ENCODE measurements around the gene C9orf40.

DNA sequence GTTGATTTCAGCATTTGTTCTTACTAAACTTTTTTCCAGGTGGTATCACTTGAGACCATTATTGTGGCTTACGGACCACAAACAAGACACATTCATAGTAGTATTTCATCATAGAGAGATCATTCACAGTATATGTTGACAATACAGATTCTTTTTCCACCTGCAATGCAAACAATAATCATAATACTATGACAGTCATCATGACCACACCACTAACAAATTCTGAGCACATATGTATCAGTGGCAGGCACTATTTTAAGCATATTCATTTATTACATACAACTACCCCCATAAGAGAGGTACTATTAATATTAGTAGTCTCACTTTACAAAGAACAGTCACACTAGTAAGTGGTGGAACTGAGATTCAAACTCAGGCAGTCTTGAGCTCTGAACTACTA is 31.0 kb upstream of the C9orf40 start:
- TF ChIP-seq, protein P1, sequence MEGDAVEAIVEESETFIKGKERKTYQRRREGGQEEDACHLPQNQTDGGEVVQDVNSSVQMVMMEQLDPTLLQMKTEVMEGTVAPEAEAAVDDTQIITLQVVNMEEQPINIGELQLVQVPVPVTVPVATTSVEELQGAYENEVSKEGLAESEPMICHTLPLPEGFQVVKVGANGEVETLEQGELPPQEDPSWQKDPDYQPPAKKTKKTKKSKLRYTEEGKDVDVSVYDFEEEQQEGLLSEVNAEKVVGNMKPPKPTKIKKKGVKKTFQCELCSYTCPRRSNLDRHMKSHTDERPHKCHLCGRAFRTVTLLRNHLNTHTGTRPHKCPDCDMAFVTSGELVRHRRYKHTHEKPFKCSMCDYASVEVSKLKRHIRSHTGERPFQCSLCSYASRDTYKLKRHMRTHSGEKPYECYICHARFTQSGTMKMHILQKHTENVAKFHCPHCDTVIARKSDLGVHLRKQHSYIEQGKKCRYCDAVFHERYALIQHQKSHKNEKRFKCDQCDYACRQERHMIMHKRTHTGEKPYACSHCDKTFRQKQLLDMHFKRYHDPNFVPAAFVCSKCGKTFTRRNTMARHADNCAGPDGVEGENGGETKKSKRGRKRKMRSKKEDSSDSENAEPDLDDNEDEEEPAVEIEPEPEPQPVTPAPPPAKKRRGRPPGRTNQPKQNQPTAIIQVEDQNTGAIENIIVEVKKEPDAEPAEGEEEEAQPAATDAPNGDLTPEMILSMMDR (IDR thresholded peaks at IDR 0.05 in 2 of 3, conservative IDR thresholded peaks at IDR 0.05 in 1 of 3; ENCODE audit: borderline replicate concordance in 1 of 3, insufficient read depth in 1 of 3, low read depth in 2 of 3, low read length in 2 of 3) = no peak
- no peak for TF ChIP-seq RAD21 (IDR thresholded peaks at IDR 0.05; ENCODE audit: low read depth)
- TF ChIP-seq, protein P2, sequence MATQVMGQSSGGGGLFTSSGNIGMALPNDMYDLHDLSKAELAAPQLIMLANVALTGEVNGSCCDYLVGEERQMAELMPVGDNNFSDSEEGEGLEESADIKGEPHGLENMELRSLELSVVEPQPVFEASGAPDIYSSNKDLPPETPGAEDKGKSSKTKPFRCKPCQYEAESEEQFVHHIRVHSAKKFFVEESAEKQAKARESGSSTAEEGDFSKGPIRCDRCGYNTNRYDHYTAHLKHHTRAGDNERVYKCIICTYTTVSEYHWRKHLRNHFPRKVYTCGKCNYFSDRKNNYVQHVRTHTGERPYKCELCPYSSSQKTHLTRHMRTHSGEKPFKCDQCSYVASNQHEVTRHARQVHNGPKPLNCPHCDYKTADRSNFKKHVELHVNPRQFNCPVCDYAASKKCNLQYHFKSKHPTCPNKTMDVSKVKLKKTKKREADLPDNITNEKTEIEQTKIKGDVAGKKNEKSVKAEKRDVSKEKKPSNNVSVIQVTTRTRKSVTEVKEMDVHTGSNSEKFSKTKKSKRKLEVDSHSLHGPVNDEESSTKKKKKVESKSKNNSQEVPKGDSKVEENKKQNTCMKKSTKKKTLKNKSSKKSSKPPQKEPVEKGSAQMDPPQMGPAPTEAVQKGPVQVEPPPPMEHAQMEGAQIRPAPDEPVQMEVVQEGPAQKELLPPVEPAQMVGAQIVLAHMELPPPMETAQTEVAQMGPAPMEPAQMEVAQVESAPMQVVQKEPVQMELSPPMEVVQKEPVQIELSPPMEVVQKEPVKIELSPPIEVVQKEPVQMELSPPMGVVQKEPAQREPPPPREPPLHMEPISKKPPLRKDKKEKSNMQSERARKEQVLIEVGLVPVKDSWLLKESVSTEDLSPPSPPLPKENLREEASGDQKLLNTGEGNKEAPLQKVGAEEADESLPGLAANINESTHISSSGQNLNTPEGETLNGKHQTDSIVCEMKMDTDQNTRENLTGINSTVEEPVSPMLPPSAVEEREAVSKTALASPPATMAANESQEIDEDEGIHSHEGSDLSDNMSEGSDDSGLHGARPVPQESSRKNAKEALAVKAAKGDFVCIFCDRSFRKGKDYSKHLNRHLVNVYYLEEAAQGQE (IDR thresholded peaks at IDR 0.05; ENCODE audit: low read depth) = no peak
- TF ChIP-seq FOSL1 (IDR thresholded peaks at IDR 0.05; ENCODE audit: low read depth) = no peak
- no peak for TF ChIP-seq POLR2A (IDR thresholded peaks at IDR 0.05; ENCODE audit: borderline replicate concordance, extremely low read depth, insufficient read depth, insufficient read length)
- TF ChIP-seq, protein P3, sequence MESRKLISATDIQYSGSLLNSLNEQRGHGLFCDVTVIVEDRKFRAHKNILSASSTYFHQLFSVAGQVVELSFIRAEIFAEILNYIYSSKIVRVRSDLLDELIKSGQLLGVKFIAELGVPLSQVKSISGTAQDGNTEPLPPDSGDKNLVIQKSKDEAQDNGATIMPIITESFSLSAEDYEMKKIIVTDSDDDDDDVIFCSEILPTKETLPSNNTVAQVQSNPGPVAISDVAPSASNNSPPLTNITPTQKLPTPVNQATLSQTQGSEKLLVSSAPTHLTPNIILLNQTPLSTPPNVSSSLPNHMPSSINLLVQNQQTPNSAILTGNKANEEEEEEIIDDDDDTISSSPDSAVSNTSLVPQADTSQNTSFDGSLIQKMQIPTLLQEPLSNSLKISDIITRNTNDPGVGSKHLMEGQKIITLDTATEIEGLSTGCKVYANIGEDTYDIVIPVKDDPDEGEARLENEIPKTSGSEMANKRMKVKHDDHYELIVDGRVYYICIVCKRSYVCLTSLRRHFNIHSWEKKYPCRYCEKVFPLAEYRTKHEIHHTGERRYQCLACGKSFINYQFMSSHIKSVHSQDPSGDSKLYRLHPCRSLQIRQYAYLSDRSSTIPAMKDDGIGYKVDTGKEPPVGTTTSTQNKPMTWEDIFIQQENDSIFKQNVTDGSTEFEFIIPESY (IDR thresholded peaks at IDR 0.05; ENCODE audit: extremely low read depth, insufficient replicate concordance, low read length) = no peak
- no peak for TF ChIP-seq POLR2AphosphoS5 (IDR thresholded peaks at IDR 0.05; ENCODE audit: low read depth, low read length)
- TF ChIP-seq, protein P4, sequence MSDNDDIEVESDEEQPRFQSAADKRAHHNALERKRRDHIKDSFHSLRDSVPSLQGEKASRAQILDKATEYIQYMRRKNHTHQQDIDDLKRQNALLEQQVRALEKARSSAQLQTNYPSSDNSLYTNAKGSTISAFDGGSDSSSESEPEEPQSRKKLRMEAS (IDR thresholded peaks at IDR 0.05) = no peak
- TF ChIP-seq ZNF274 (IDR thresholded peaks at IDR 0.05; ENCODE audit: low read depth, low read length) = no peak
- no peak for TF ChIP-seq EZH2phosphoT487 (IDR thresholded peaks at IDR 0.05; ENCODE audit: borderline replicate concordance)
- TF ChIP-seq ZFX (IDR thresholded peaks at IDR 0.05) = no peak
- no peak for TF ChIP-seq CBX3 (IDR thresholded peaks at IDR 0.05; ENCODE audit: low read depth)
- TF ChIP-seq EZH2 (IDR thresholded peaks at IDR 0.05) = no peak
- TF ChIP-seq, protein P5, sequence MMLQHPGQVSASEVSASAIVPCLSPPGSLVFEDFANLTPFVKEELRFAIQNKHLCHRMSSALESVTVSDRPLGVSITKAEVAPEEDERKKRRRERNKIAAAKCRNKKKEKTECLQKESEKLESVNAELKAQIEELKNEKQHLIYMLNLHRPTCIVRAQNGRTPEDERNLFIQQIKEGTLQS (IDR thresholded peaks at IDR 0.05) = no peak

Data from HCT116 (cell line).